ENCODE data around the gene CWH43.
"Not testable (repeated sequence)": the region's sequence is repeated elsewhere in the genome, so short reads cannot be mapped to it uniquely, and the experiment has no call there.

The CWH43 gene

GRCh38 chr4:48985976-48986653, at the start of gene CWH43:
Gene CWH43 (plus strand): TSS chr4:48986275. CDS start chr4:48986430, 155 bp downstream.
- peak; percentile 21 for DNase-seq

DNA sequence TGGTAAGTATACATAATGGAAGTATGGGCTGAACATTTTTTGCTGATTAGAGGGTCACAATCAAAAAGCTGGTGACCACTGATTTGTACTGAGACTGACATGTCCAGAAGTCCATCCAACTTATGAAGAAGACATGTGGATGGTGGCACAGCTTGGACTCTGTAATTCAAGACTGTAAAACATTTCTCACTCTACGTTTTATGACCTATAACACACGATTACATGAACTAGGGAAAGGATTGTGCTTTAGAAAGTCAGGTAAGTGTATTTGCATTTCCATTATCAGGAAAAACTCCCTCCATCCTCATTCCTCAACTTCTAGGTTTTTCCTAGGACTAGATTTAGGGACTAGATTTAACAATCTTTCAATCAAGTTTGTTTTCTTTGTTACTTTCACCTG, 49.0 kb upstream of the CWH43 start:
- no peak for DNase-seq

- no peak for DNase-seq
These were observed 47.2 kb upstream of the CWH43 start for GRCh38 chr4:48938831-48939230.

GRCh38 chr4:48939785-48940184, 46.3 kb upstream of the CWH43 start:
- DNase-seq, result peak; percentile 76

DNA sequence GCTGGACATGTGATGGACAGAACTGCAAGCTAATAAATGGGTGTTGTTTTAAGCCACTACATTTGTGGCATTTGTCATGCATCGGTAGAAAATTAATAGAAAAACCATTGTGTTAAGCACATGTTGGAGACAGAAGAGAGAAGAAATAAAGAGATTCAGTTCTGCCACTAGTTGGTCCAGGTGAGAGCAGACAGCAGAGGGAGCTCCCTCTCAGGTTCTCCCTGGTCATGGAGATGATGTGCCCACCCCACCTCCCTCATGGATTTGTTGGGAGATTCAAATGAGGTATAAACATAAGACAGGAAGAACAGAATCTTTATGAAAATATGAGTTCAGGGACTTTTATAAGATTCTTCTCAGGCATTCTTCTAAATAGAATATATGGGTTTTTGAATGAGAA, 42.7 kb upstream of the CWH43 start:
- peak; percentile 80 for DNase-seq

DNA sequence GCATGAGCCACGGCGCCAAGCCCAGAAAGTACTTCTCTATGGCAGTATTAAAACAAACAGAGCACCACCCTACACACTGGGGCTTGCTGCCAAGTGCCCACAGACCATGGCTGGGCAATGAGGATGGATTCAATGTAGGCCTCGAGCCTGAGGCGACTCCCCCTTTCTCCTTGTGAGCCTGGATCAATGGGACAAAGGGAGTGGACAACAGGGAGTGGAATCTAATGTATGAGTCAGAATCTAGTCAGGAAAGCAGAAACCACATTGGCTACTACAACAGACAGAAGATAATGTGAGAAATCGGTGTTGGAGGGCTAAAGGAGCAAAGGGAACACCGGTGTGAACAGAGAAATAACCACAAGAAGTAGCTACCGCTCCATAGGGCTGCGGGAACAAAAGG, 41.8 kb upstream of the CWH43 start:
- peak; percentile 48 for DNase-seq

- peak; percentile 65 for DNase-seq
These were observed 41.3 kb upstream of the CWH43 start for GRCh38 chr4:48944756-48945241.

GRCh38 chr4:48945981-48946380, 40.1 kb upstream of the CWH43 start:
- DNase-seq, result no peak

GRCh38 chr4:48947731-48948130, 38.3 kb upstream of the CWH43 start:
- peak; percentile 43 for DNase-seq

GRCh38 chr4:48949086-48949485, 37.0 kb upstream of the CWH43 start:
- DNase-seq, result no peak

GRCh38 chr4:48949518-48950219, 36.4 kb upstream of the CWH43 start:
- no peak for DNase-seq

GRCh38 chr4:48954314-48954713, 31.8 kb upstream of the CWH43 start:
- DNase-seq, result no peak

- DNase-seq, result not testable (repeated sequence)
These were observed 28.7 kb upstream of the CWH43 start for GRCh38 chr4:48957366-48957765.

DNA sequence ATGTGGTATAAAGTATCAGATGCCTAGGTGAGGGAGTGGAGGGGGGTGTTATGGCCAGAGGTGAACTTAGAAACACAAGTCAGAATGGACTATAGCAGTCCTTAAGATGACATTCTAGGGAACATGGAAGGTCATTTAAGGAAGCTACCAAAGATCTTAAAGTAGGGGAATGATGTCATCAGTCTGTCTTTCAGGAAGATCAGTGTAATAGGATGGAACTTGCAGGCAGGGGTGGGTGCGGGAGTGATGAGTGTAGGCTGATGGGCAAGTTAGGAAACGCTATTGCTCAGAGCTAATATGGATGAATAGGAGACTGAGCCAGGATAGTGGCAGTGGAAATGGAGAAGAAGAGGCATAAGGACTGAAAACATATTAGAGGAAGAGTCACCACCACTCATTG, 27.5 kb upstream of the CWH43 start:
- peak; percentile 63 for DNase-seq

GRCh38 chr4:48960988-48961635, 25.0 kb upstream of the CWH43 start:
- peak; percentile 86 for DNase-seq

- peak; percentile 46 for DNase-seq
These were observed 23.4 kb upstream of the CWH43 start for GRCh38 chr4:48962636-48963035.

GRCh38 chr4:48963042-48963679, 22.9 kb upstream of the CWH43 start:
- peak; percentile 97 for DNase-seq

DNA sequence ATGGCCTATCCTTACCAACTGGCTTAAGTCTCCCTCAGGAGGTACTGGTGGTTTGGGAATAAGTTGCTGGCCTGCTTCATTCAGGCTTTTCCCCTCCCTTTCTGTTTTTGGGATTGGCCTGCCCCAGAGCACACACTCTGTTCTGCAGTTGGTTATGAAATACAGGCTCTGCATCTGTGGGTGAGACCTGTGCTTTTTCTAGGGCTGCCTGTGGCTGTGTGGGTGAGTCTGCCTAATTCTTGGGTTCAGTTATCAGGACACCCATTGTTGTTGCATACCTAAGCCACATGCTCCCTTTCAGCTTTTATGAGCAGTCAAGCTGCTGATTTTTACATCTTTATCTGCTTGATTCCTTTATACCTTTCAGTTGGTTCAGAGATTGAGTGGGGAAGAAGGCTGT, 19.0 kb upstream of the CWH43 start:
- no peak for DNase-seq

DNA sequence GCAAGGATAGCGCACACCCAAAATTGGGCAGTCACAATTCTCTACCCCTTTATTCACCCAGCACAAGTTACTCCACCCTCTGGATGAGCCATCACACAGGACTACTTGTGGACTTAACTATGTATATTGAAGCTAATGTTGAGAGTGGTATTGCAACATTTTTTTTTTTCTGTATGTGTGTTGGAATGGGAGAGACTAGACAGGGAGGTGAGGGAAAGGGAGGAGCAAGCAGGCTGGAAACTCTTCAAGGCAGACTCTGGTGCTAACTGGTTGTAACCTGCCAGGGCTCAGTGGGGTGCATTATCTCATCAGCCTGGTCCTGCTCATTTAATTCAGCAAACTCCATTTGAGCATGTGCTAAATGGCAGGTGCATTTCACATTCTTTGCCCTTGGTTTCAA, 18.4 kb upstream of the CWH43 start:
- DNase-seq, result peak; percentile 60

GRCh38 chr4:48968814-48969213, 17.3 kb upstream of the CWH43 start:
- DNase-seq, result no peak

DNA sequence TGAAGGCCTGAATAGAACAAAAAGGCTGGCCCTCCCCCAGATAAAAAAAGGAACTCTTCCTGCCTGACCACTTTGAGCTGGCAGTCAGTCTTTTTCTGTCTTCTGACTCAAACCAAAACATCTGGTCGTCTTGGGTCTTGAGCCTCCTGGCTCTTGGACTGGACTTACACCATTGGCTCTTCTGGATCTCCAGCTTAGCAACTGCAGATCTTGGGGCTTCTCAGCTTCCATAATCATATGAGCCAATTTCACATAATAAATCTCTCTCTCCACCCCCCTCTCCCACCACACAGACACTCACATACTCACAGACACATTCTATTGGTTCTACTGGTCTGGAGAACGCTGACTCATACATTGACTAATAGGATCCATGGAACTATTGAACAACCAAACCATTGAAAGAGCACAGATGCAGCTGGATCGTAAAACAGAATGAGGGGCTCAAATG, 15.6 kb upstream of the CWH43 start:
- peak; percentile 62 for DNase-seq

GRCh38 chr4:48974979-48975640, 11.0 kb upstream of the CWH43 start:
- no peak for DNase-seq

DNA sequence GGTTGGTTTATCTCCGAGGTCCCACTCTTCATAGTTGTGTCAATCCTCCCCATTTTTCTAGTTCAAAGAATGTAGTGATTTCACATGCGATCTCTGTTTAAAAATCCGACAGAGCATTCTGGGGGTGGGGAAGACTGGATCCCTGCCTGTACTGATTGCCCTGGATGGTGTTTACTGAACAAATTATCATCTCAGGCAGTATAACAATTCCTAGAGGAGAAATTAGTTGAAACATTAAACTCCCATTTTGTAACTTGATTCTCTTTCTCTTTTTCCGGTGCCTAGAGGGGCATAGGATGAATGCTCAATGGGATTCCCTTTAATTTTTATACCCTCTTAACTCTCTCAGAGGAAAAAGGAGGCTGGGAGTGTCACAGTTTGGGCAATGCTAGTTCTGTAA, 10.0 kb upstream of the CWH43 start:
- no peak for DNase-seq
